CD4-positive, alpha-beta T cell treated with Interferon gamma for 1 hour (primary cell): ENCODE measurements around the gene ITGAX.
A peak's percentile ranks its signal among the peaks of the same experiment; 100 is the strongest.
"Not testable (repeated sequence)": the region's sequence is repeated elsewhere in the genome, so short reads cannot be mapped to it uniquely, and the experiment has no call there.

Experiments used
- DNase-seq: peaks from one replicate; pipeline ENCODE4 v3.0.0-alpha.2; 2020

Gene ITGAX

DNA sequence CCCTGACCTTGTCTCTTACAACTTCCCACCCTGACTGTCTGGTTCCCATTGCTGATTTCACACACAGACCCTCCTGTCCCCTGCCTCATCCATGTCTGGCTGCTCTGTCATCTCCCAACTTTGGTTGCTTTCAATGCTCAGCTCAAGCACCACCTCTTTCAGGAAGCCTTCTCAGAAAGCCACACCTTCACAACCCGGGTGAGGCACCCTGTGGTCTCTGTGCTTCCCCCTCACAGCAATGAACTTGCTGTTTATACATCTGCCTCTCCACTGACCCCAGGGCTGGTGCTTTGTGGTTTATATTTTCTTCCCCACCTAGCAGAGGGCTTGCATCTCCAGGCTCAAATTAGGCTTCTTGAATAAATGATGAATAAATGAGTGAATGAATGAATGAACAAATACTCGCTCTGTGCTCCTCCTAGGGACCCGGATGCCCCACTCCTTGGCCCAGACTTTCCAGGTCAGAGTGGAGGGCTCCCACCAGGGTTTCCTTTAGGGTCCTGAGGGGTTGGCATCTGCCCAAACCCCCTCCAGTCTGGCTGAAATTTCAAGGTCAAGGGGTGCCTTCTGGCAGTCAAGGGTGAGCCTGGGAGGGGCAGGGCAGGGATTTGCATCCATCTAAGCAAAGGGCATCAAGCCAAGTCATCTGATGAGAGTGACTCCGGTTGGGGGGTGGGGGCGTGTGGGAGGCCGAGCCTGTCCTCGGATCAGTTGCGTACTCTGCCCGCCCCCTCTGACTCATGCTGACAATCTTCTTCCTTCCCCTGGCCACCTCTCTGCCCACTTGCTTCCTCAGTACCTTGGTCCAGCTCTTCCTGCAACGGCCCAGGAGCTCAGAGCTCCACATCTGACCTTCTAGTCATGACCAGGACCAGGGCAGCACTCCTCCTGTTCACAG, at the start of gene ITGAX:
TSS of gene ITGAX (plus strand) at position 783 of the 898 bp plus-strand sequence. CDS start at position 862, 79 bp downstream.
- DNase-seq, result peak; percentile 85

- no peak for DNase-seq
Measured at GRCh38 chr16:31305219-31305618, 49.8 kb upstream of the ITGAX start.

DNA sequence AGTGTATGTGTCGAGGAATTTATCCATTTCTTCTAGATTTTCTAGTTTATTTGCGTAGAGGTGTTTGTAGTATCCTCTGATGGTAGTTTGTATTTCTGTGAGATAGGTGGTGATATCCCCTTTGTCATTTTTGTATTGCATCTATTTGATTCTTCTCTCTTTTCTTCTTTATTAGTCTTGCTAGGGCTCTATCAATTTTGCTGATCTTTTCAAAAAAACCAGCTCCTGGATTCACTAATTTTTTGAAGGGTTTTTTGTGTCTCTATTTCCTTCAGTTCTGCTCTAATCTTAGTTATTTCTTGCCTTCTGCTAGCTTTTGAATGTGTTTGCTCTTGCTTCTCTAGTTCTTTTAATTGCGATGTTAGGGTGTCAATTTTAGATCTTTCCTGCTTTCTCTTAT, 46.6 kb upstream of the ITGAX start:
- DNase-seq, result not testable (repeated sequence)

- no peak for DNase-seq
Measured at GRCh38 chr16:31322500-31322899, 32.5 kb upstream of the ITGAX start.

DNA sequence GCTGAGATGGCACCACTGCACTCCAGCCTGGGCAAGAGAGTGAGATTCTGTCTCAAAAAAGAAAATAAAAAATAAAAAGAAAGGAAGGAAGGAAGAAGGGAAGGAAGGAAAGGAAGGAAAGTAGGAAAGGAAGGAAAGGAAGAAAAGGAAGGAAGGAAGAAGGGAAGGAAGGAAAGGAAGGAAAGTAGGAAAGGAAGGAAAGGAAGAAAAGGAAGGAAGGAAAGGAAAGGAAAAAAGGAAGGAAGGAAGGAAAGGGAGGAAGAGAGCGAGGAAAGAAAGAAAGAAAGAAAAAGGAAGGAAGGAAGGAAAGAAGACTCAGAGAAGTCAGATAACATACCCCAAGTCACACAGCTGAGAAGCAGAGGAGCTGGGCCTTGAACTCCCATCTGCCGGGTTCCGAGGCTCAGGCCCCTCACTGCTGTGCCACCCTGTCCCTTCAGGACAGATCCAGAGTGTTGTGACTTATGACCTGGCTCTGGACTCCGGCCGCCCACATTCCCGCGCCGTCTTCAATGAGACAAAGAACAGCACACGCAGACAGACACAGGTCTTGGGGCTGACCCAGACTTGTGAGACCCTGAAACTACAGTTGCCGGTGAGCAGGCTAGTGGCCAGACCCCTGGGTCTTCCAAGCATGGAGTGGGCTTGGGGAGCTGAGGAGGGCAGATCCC, 30.9 kb upstream of the ITGAX start:
- DNase-seq, result no peak

- DNase-seq, result no peak
Measured at GRCh38 chr16:31325171-31325570, 29.8 kb upstream of the ITGAX start.

DNA sequence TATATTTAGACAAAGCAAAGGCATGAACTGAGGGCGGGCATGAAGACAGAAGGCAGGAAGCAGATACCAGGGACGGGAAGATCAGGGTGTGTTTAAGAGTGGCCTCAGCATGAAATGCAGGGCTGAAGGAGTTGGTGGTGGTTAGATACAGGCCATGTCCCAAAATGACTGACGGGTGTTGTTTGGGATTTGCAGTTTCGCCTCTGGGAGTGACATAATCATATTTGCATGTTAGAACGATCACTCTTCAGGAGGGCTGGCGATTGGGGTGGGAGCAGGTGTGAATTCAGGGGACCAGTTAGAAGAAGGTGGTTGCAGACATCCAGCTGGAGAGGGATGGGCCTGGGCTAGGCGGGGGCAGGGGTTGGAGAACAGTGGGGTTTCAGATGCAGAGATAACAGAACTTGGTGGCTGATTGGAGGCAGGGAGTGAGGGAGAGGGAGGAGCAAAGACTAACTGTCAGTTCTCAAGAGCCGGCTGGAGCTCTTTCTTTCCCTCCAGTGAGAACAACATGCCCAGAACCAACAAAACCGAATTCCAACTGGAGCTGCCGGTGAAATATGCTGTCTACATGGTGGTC, 27.2 kb upstream of the ITGAX start:
- DNase-seq, result no peak

- DNase-seq, result no peak
Measured at GRCh38 chr16:31328322-31329052, 26.5 kb upstream of the ITGAX start.

- DNase-seq, result no peak
Measured at GRCh38 chr16:31329671-31330552, 25.1 kb upstream of the ITGAX start.

GRCh38 chr16:31330553-31330890, 24.5 kb upstream of the ITGAX start:
- DNase-seq, result no peak

DNA sequence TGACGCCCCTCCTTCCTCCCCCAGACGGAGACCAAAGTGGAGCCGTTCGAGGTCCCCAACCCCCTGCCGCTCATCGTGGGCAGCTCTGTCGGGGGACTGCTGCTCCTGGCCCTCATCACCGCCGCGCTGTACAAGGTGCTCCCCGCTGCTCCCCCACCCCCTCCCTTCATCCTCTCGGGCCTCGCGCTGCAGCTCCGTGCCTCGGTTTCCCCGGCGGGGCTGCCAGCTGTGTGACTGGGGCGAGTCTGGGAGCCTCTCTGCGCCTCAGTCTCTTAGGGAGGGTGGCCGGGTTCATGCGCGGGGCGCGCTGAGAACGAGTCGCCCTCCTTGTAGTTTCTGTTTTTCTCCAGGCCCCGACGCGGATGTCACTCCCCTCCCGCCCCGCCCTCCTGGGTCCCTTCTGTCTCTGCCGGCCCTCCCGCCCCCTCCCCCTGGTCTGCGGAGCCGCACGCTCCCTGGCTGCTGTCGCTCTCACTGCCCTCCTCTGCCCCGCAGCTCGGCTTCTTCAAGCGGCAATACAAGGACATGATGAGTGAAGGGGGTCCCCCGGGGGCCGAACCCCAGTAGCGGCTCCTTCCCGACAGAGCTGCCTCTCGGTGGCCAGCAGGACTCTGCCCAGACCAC, 23.7 kb upstream of the ITGAX start:
- no peak for DNase-seq

DNA sequence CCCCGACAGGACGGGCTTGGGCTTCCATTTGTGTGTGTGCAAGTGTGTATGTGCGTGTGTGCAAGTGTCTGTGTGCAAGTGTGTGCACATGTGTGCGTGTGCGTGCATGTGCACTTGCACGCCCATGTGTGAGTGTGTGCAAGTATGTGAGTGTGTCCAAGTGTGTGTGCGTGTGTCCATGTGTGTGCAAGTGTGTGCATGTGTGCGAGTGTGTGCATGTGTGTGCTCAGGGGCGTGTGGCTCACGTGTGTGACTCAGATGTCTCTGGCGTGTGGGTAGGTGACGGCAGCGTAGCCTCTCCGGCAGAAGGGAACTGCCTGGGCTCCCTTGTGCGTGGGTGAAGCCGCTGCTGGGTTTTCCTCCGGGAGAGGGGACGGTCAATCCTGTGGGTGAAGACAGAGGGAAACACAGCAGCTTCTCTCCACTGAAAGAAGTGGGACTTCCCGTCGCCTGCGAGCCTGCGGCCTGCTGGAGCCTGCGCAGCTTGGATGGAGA, 23.1 kb upstream of the ITGAX start:
- no peak for DNase-seq

- no peak for DNase-seq
Measured at GRCh38 chr16:31332544-31332943, 22.4 kb upstream of the ITGAX start.

- DNase-seq, result peak; percentile 53
Measured at GRCh38 chr16:31333686-31334649, 21.0 kb upstream of the ITGAX start.

DNA sequence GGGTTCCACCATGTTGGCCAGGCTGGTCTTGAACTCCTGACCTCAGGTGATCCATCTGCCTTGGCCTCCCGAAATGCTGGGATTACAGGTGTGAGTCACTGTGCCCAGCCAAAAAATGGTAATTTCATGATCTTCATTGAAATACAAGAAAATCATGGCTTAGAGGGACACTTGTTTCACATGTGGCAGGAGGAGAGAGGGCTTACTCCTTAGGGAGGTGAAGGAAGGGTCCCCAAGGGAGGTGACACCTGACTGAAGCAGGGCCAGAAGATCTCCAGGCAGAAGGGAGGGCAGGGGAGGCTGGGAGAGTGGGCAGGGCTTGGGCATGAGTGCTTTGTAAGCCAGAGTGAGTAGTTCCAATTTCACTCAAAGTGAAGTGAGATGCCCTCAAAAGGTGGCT, 20.0 kb upstream of the ITGAX start:
- no peak for DNase-seq

- no peak for DNase-seq
Measured at GRCh38 chr16:31335431-31335830, 19.5 kb upstream of the ITGAX start.

DNA sequence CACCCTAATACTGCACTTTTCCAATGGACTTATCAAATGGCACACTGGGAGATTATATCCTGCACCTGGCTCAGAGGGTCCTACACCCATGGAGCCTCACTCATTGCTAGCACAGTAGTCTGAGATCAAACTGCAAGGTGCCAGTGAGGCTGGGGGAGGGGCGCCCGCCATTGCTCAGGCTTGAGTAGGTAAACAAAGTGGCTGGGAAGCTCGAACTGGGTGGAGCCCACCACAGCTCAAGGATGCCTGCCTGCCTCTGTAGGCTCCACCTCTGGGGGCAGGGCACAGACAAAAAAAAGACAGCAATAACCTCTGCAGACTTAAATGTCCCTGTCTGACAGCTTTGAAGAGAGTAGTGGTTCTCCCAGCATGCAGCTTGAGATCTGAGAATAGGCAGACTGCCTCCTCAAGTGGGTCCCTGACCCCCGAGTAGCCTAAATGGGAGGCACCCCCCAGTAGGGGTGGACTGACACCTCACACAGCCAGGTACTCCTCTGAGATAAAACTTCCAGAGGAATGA, 16.8 kb upstream of the ITGAX start:
- not testable (repeated sequence) for DNase-seq

GRCh38 chr16:31344712-31345111, 10.3 kb upstream of the ITGAX start:
- no peak for DNase-seq

DNA sequence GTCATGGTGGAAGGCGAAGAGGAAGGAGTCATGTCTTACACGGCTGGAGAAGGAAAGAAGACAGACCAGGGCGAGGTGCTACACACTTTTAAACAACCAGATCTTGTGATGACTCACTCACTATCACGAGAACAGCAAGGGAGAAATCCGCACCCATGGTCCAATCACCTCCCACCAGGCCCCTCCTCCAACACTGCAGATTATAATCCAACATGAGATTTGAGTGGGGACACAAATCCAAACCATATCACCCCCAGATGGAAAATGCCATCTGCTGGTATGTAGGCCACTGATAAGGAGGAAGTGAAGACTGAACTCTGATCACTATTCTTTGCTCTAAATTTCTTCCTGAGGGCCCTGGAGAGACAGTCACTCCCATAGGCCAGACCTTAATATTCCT, 7.5 kb upstream of the ITGAX start:
- DNase-seq, result no peak

DNA sequence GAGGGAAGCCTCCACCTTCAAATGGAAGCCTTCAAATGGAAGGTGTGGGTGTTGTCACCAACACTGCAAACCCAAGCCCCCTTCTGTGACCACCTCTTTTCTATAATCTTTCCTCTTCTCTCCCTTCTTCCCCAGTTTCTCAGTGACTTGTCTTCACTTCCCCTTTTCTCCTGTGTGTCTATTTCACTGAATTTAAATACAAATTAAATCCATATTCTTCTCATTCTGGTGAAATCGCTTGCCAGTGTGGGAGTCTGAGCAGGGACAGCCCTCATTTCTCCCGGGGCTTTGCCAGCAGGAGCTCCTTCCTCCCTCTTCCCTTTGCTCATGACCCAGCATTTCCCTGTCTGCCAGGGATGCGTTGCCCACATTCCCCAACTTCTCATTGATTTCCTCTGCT, 6.4 kb upstream of the ITGAX start:
- no peak for DNase-seq
